NCI-H1417 (cell line): Measurements from ENCODE around the gene PAK4.

Experiments
- DNase-seq, 3 experiments: peaks; one replicate each; lab custom pipeline; 2025; lab: John Stamatoyannopoulos, UW

Gene PAK4

GRCh38 chr19:39165857-39166256, 40.3 kb downstream of the PAK4 start:
- no peak for DNase-seq

DNA sequence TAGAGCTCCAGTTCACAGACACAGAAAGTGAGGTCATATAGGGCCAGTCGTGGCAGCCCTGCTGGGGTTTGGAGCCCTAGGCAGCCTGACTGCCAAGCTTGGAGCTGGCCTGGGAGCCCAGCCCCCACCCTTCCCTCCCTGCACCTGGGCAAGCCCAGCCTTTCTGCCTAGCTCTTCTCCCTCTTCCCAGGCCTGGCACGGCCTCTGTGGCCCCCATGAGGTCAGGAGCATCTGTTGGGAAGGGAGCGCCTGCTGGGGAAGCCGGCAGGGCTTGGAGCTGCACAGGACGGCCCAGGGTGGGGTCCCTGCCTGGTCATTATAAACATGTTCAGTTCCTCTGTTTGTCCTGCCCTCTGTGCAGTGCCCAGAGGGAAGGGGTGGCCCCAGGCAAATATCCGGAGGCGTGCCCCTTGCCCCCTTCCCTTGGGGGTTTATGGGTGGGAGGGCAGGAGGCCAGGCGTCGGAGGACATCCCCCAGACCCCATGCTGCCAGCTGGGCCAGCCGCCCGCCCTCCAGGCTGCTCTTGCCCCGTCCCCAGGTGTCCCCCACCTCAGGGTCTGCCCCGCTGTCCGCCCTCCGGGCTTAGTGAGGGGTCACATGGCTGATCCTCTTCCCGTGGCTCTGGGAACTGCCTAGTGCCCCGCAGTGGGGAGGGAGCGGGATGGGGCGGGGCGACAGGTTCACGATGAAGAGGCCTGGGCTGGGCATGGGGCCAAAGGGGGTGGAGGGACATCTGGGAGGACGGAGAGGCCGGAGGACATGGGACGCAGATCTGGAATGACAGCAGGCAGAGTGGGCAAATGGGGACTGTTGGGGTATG, 41.2 kb downstream of the PAK4 start:
- peak in 2 of 3 experiments; percentile 58 to 71 for DNase-seq

GRCh38 chr19:39167461-39168257, 42.1 kb downstream of the PAK4 start:
- peak in 2 of 3 experiments; percentile 57 to 72 for DNase-seq

DNA sequence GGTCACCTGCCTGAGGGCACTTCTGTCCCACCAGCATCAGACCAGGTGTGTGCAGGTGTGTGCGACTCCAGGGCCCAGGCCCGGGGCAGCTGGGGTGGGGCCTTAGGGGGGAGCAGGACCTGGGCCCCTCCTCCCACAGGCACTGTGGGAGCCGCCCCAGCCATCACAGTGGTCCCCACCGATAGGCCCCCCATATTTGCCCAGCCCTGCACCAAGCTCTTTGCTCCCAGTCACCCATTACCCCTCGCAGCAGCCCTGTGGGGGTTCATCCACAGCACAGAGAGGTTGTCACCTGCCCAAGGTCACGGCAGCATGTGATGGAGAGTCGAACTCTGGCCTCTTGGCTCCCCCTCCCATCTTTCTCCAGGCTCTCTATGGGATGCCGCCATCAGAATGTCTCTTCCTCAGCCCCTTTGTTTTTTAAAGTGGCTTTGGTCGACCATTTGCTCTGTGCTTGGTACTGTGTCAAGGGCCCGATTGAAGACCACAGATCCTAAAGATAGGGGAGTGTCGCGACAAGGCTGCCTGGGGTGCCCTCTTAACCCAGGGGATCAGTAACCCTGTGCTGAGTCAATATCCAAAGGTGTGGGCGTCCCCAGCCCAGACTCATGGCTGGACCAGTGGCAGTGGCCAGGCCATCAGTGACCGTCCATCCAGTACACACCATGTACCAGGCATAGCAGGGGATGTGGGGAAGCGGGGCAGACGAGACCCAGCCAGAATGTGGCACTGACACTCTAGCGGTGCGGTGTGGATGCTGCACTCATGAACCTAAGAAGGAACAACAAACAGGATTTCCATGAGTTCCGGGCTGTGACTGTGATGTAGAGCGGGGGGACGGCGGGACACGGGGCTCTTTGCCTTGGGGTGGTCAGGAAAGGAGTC, 42.9 kb downstream of the PAK4 start:
- no peak for DNase-seq

GRCh38 chr19:39169143-39169810, 43.7 kb downstream of the PAK4 start:
- no peak for DNase-seq

DNA sequence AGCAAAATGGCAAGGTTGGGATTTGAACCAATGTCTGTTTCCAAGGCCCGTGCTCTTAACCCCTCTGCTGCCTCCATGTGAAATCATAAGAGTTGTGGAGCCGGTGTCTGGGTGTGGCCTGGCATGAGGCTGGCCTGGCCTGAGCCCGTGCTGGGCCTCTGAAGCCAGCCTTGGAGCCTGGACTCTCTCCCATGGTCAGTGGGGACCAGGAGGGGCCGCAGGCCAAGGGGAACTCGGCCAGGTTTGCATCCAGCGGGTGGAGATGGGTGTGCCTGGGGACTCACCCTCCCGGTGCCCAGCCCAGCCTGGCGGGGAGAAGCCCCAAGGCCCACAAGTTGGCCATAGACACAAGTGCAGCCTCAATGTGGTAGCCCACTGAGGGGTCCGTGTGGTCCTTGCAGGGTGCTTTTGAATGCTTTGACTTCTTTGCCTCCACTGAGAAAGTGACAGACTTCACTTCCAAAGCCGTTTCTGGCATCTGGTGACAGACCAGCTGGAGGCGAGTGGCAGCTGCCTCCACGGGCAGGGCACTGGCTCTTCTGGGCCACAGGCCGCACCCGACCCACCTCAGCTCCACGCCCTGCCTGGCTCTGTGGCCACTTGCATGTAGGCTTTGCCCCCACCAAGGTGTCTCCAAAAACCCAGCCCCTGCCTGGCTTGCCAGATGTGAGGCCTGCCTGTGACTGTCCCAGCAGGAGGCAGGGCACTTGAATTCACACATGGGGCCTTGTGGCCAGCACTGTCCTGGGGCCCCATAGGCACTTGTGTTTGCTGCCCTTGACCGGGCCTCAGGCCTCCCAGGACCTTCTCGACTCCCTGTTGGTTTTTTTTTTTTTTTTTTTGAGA, 45.0 kb downstream of the PAK4 start:
- DNase-seq = no peak

DNA sequence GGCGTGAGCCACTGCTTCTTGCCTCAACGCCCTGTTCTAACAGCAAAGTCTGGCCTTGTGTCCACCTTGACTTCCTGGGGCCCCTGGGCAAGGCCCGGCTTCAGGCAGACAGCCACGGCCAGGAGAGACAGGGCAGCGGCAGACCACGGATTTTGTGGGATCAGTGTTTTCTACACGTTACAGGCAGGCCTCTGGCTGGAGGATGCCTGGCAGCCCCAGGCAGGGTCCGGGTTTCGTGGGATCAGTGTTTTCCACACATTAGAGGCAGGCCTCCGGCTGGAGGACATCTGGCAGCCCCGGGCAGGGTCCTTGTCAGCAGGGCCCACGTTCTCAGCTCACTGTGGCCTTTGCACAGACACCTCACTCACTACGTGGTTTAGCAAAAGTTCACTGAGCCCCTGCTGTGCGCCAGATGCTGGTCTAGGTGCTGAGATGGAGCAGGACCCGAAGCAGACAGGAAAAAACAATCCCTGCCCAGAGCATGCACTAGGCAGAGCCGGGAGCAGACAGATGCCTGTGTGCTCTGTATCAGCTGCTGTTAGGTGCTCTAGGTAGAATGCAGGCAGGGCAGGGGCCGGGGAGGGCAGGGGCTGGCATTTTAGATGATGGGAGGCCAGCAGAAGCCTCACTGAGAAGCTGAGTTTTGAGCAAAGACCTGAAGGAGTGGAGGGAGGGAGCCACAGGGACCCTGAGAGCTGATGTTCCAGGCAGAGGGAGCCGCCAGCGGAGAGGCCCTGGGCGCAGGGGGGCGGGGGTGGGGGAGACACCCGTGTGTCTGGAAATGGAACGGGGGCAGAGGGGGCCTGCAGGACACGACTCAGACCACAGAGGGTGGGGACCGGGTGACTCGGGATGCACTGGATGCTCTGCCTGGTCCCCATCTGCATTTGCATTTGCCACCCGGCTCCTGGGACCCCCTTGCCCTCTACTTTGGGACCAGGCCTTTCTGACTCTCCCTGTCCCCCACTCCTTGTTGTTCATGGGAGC, 46.2 kb downstream of the PAK4 start:
- DNase-seq = peak in 1 of 3 experiments; percentile 2

DNA sequence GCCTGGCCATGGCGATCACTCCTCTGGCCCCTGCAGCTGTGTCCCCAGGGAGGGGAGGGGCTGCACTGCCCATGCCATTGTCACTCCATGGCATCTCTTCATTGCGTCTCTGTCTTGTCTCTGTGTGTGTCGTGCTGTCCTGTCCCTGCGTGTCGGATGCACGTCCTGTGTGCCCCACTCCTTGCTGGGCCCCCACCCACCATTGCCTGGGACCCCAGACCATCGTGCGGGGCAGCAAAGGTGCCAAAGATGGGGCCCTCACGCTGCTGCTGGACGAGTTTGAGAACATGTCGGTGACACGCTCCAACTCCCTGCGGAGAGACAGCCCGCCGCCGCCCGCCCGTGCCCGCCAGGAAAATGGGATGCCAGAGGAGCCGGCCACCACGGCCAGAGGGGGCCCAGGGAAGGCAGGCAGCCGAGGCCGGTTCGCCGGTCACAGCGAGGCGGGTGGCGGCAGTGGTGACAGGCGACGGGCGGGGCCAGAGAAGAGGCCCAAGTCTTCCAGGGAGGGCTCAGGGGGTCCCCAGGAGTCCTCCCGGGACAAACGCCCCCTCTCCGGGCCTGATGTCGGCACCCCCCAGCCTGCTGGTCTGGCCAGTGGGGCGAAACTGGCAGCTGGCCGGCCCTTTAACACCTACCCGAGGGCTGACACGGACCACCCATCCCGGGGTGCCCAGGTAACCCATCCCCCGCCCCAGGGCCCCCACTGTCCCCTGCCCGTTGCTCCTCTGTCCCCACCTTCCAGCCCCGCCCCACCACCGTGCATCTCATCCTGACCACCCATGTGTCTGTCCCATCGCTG, 47.3 kb downstream of the PAK4 start:
- DNase-seq = no peak

DNA sequence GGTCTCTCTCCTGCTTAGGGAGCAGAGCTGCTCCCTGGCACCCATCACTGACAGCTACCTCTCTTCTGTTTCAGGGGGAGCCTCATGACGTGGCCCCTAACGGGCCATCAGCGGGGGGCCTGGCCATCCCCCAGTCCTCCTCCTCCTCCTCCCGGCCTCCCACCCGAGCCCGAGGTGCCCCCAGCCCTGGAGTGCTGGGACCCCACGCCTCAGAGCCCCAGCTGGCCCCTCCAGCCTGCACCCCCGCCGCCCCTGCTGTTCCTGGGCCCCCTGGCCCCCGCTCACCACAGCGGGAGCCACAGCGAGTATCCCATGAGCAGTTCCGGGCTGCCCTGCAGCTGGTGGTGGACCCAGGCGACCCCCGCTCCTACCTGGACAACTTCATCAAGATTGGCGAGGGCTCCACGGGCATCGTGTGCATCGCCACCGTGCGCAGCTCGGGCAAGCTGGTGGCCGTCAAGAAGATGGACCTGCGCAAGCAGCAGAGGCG, 48.0 kb downstream of the PAK4 start:
- no peak for DNase-seq

DNA sequence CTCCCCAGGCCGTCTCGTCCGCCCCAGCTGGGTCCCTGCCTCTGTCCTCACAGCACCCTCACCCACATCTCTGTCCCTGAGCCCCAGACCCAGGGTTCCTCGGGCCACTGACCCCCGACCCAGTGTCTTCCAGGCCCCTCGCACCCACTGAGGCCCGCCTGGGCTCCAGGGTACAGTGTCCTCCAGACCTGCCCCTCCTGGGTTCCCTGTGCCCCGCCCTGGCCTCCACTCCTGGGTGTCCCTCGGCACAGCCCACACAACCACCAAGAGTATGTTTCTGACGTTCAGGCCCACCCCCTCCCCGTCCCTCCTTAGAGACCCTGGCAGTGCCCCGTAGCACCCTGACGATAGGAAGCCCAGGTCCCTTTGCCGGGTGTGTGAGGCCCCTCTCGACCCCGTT, 48.6 kb downstream of the PAK4 start:
- DNase-seq = no peak

- no peak for DNase-seq
Observed at GRCh38 chr19:39174558-39175544, 49.3 kb downstream of the PAK4 start.

DNA sequence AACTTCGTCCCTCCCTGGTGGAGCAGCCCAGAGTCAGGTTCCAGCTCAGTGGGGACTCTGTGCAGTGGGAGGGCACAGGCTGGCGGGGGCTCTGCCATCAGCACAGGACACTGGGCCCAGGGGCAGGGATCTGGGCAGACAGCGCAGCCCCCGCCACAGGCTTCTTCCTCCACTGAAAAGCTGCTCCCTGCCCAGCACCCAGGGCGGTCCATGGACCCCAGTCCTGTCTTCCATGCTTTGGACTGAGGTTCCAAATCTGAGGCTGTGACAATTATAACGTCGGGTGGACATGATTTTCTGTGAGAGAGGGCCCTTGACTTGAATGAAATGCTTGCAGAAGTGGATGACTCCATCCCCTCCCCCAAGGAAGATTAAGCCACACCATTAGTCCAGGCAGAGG, 50.0 kb downstream of the PAK4 start:
- DNase-seq = no peak

DNA sequence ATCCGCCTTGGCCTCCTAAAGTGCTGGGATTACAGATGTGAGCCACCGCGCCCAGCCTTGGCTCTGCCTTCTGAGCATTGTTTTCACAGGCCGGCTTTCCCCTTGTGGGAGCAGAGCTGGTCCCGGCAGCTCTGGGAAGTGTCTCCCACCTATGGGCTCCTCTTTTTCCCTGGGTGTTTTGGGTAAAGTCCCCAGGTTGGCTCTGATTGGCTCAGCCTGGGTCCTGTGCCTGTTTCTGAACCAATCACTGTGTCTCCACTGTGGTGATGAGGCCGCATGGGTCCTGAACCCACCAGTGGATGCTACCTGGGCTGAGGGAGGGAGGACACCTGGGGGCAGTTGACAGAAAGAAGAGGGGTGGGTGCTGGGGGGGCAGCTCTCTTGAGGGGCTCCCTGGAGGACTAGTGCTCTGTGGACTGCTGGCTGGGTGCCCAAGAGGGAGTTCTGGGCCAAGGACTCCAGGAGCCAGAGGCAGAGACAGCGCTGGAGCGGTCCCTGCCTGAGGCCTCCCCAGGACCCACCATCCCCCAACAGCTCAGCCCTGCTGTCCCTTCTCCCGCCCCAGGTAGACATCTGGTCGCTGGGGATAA, 51.6 kb downstream of the PAK4 start:
- no peak for DNase-seq

- no peak for DNase-seq
Observed at GRCh38 chr19:39177736-39178135, 52.1 kb downstream of the PAK4 start.

DNA sequence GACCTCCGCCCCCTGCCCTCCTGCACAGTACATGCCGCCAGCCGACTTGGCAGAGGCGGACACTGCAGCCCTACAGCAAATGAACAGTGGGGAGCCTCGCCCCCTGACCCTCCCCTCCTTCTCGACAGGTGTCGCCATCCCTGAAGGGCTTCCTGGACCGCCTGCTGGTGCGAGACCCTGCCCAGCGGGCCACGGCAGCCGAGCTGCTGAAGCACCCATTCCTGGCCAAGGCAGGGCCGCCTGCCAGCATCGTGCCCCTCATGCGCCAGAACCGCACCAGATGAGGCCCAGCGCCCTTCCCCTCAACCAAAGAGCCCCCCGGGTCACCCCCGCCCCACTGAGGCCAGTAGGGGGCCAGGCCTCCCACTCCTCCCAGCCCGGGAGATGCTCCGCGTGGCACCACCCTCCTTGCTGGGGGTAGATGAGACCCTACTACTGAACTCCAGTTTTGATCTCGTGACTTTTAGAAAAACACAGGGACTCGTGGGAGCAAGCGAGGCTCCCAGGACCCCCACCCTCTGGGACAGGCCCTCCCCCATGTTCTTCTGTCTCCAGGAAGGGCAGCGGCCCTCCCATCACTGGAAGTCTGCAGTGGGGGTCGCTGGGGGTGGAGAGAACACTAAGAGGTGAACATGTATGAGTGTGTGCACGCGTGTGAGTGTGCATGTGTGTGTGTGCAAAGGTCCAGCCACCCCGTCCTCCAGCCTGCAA, 52.9 kb downstream of the PAK4 start:
- DNase-seq = no peak

DNA sequence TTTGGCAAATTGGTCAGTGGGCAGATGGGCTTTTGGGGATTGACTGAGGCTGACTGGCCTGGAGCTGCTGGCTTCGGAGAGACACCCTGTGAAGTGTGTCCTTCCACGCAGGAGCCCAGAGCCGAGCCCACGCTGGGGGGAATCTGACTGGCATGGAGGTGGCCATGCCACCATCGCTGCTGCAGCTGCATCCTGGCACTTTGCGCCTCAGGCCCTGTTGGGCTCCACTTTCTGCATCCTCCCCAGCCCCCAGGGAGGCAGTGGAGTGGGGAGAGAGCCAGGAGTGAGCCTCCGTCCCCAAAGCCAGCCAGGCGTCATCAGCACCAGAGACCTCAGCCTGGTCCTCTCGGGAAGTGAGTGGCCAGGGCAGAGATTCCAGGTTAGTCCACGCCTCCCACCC, 54.2 kb downstream of the PAK4 start:
- no peak for DNase-seq
